Neural crest cell (in vitro differentiated cells): ENCODE measurements around the gene CNKSR2. TPM values are rescaled to one million over a fixed set of nuclear protein-coding genes. Genes with fewer than 3 reads are reported as not detected.

Source experiments
- DNase-seq: peaks from one replicate; pipeline ENCODE4 v3.0.0; 2021; ENCODE audit warnings: low read depth, mixed read lengths, low spot score
- H3K27ac Mint-ChIP-seq: one replicate; pipeline ENCODE4 v1.8.0; 2021; ENCODE audit warnings: mild to moderate bottlenecking, mixed read lengths; ENCODE audit not compliant: unreplicated experiment
- H3K27me3 Mint-ChIP-seq: 2 replicates; pipeline ENCODE4 v1.8.0; 2021; ENCODE audit warnings: low read depth, mild to moderate bottlenecking, mixed read lengths
- H3K36me3 Mint-ChIP-seq: 2 replicates; pipeline ENCODE4 v1.8.0; 2021; ENCODE audit warnings: low read depth, mild to moderate bottlenecking, mixed read lengths
- H3K4me1 Mint-ChIP-seq: 2 replicates; pipeline ENCODE4 v1.8.0; 2021; ENCODE audit warnings: mixed read lengths
- H3K4me3 Mint-ChIP-seq: one replicate; pipeline ENCODE4 v1.8.0; 2021; ENCODE audit warnings: mild to moderate bottlenecking, mixed read lengths
- H3K9me3 Mint-ChIP-seq: 2 replicates; pipeline ENCODE4 v1.8.0; 2021; ENCODE audit warnings: mixed read lengths
- CTCF ChIP-seq: fragments of 200-600 bp; sonication (generic); conservative IDR thresholded peaks from 2 replicates; pipeline ENCODE4 v1.5.0; 2021; ENCODE audit warnings: antibody characterized with exemption, mild to moderate bottlenecking
- total RNA-seq: library from RNA; stranded (reverse); gene quantifications from 2 replicates; pipeline ENCODE4 v1.2.1, GENCODE V29; 2021

CNKSR2 gene
- total RNA-seq, 1 donor from 2014 or later: 22.4 TPM

GRCh38 chrX:21400408-21401121 is 26.3 kb downstream of the CNKSR2 start:
- Mint-ChIP-seq H3K4me3 (no peak overlapping the region), H3K27me3 (no peaks in the 10 kb centered on the region), H3K36me3 (no peaks in the 10 kb centered on the region), H3K27ac (no peak overlapping the region), H3K4me1 (peaks cover 30% of the 10 kb centered on the region), H3K9me3 (no peaks in the 10 kb centered on the region)
- no peak for DNase-seq
- TF ChIP-seq CTCF: no peak

- no peak for TF ChIP-seq CTCF
- Mint-ChIP-seq H3K4me3 (no peak overlapping the region), H3K27me3 (no peaks in the 10 kb centered on the region), H3K36me3 (peaks cover 4% of the 10 kb centered on the region), H3K9me3 (no peaks in the 10 kb centered on the region), H3K4me1 (peaks cover 11% of the 10 kb centered on the region), H3K27ac (no peak overlapping the region)
- no peak for DNase-seq
Observed at GRCh38 chrX:21408307-21408706, 34.1 kb downstream of the CNKSR2 start.

DNA sequence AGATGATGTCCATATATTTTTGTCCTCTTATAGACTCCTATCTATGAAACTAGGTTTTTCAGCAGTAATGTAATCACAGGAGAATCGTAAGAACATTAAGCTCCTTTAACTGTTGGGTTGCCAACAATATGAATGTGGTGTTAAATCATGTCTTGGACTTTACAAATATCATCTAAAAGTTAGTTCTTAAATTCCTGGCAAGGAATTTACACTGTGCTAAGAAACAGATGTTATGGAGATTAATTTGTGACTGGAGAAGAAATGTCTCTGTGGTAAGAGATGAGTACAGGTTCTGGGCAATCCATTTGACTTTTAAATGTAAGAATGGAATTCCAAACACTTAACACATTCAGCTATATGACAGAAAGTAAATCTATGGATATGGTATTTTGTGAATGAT is 34.6 kb downstream of the CNKSR2 start:
- H3K4me3 Mint-ChIP-seq: no peak overlapping the region
- H3K9me3 Mint-ChIP-seq: peaks cover 4% of the 10 kb centered on the region
- H3K27ac Mint-ChIP-seq: no peak overlapping the region
- no peaks in the 10 kb centered on the region for H3K27me3 Mint-ChIP-seq
- no peak for TF ChIP-seq CTCF
- DNase-seq: no peak
- H3K36me3 Mint-ChIP-seq: peaks cover 8% of the 10 kb centered on the region
- peaks cover 11% of the 10 kb centered on the region for H3K4me1 Mint-ChIP-seq

- Mint-ChIP-seq H3K27ac (no peak overlapping the region), H3K4me1 (peaks cover 11% of the 10 kb centered on the region), H3K4me3 (no peak overlapping the region), H3K36me3 (peaks cover 27% of the 10 kb centered on the region), H3K27me3 (no peaks in the 10 kb centered on the region), H3K9me3 (peaks cover 16% of the 10 kb centered on the region)
- no peak for DNase-seq
- TF ChIP-seq CTCF: no peak
Observed at GRCh38 chrX:21412029-21412428, 37.8 kb downstream of the CNKSR2 start.

- Mint-ChIP-seq H3K27ac (no peak overlapping the region), H3K36me3 (peaks cover 31% of the 10 kb centered on the region), H3K4me1 (peaks cover 11% of the 10 kb centered on the region), H3K9me3 (peaks cover 21% of the 10 kb centered on the region), H3K27me3 (no peaks in the 10 kb centered on the region), H3K4me3 (no peak overlapping the region)
- TF ChIP-seq CTCF: no peak
- DNase-seq: no peak
Observed at GRCh38 chrX:21412883-21413282, 38.7 kb downstream of the CNKSR2 start.
